Measurements from ENCODE around the gene PAM.

DNA sequence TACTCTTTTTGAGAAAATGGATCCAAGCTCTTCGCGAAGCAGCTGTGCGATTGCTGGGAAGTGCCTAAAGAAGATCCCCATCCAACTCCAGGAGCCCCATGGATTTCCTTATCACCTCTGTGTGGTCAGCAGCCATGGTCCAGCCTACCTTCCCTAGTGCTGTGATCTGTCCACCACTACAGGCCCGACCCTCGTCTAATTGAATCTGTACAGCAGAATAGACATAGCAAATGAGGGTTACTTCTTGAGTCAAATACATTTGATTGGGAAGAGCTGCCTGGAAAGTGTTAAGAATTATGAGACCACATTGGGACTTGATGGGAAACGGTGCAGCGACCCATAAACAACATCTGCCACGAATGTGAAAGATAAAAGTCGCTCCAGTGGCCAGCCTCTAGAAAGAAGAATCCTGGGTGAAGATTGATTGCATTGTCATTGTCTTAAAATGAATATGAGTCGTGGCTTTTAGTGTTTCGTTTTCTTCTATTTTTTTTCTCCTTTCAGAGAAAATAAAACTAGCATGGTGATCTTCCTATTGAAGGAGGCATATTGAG, 118.4 kb downstream of the PAM start:
- TF ChIP-seq, protein P1, sequence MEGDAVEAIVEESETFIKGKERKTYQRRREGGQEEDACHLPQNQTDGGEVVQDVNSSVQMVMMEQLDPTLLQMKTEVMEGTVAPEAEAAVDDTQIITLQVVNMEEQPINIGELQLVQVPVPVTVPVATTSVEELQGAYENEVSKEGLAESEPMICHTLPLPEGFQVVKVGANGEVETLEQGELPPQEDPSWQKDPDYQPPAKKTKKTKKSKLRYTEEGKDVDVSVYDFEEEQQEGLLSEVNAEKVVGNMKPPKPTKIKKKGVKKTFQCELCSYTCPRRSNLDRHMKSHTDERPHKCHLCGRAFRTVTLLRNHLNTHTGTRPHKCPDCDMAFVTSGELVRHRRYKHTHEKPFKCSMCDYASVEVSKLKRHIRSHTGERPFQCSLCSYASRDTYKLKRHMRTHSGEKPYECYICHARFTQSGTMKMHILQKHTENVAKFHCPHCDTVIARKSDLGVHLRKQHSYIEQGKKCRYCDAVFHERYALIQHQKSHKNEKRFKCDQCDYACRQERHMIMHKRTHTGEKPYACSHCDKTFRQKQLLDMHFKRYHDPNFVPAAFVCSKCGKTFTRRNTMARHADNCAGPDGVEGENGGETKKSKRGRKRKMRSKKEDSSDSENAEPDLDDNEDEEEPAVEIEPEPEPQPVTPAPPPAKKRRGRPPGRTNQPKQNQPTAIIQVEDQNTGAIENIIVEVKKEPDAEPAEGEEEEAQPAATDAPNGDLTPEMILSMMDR (IDR thresholded peaks at IDR 0.05; ENCODE audit: low read length): no peak
- no peak for TF ChIP-seq EZH2 (optimal IDR thresholded peaks at IDR 0.05; ENCODE audit: low read depth, low read length)
- TF ChIP-seq EZH2phosphoT487 (IDR thresholded peaks at IDR 0.05; ENCODE audit: low read length): no peak

Data from MM.1S (cell line).